Tongue (tissue), 3 donors: ENCODE data around the gene TNN. TPM values are rescaled to one million over a fixed set of nuclear protein-coding genes. Genes with fewer than 3 reads are reported as not detected.

ENCODE experiments used
- DNase-seq: peaks from one replicate; pipeline ENCODE4 v3.0.0-alpha.2; 2015
- small RNA-seq: library from RNA; depleted of rRNA; stranded (forward); fragments of <200 nt; gene quantifications from one replicate; pipeline ENCODE3, GENCODE V24; 2014; ENCODE audit warnings: low replicate concordance
- total RNA-seq: library from RNA; depleted of rRNA; stranded (reverse); fragments of >200 nt; gene quantifications from one replicate; pipeline ENCODE4 v1.2.3, GENCODE V29; 2014

TNN gene
- total RNA-seq, 1 donor from 2014 or later: 54.2 TPM

GRCh38 chr1:175176246-175176645 is 108.6 kb downstream of the TNN start:
- no peak for DNase-seq

GRCh38 chr1:175178056-175178455 is 110.4 kb downstream of the TNN start:
- DNase-seq: no peak

- peak; percentile 21 for DNase-seq
These were observed 110.8 kb downstream of the TNN start for GRCh38 chr1:175178456-175178855.

DNA sequence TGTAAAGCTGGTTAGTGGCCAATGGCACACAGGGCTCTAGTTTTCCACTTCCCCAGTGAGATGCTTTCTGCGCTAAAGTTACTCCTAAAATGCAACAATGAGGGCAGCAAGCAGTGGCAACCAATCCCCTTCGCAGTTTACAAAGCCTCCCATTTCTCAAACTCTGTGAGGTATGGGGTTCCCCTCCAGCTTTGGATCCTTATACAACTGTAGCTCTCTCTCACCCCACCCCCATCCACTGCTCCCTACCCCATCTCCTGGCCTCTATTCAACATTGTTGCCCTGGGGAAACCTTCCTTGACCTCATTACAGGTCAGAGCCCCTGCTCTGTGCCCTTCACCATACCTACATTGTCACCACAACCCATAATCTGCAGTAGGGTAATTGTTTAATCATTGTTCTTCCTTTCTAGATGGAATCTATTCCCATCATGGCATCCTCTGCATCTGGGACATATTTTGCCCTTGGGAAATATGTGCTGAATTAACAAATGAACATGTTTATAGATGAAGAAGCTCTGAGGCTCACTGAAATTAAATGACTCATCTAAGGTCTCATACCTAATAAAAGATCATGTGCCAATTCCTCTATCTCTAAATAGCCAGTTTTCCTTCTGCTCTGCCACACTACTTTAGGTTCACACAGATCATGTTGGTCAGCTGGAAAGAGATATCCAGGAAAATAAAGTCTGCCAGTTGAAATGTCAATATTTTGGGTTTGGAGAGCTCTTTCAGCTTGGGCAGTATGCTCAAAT is 112.4 kb downstream of the TNN start:
- no peak for DNase-seq

- DNase-seq: no peak
These were observed 114.6 kb downstream of the TNN start for GRCh38 chr1:175182201-175182746.

GRCh38 chr1:175183586-175183985 is 116.0 kb downstream of the TNN start:
- no peak for DNase-seq

DNA sequence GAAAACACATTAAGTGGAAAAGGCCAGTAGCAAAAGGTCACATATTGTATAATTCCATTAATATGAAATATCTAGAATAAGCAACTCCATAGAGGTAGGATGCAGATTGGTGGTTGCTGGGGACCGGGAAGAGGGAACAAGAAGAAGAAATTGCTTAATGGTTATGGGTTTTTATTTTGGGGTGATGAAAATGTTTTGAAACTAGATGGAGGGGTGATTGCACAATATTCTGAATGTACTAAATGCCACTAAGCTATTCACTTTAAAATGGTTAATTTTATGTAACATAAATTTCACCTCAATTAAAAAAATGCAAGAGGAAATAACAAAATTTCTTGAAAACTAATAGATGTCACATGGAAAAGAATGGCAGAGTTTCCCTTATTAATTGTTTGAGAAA is 118.3 kb downstream of the TNN start:
- no peak for DNase-seq

- no peak for DNase-seq
These were observed 119.0 kb downstream of the TNN start for GRCh38 chr1:175186433-175187160.

GRCh38 chr1:175188936-175189335 is 121.3 kb downstream of the TNN start:
- no peak for DNase-seq

DNA sequence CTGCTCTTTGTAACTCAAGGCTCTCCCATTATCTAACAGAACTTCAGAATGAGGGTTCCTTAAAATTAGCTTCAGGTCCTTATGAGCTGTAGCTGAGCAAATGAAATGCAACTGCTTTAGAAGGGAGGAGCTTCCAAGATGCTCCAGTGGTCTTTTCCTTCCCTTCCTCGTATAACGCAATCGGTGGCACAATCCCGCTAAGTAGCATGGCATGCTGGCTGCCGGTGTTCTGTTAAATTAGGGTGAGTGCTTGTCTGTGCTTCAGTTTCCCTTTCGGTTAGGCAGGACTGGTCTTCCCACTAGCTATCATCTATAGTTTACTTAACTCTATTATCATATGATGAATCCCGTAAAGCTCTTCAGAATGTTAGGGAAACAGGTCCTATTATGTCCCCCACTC is 124.0 kb downstream of the TNN start:
- DNase-seq: no peak

DNA sequence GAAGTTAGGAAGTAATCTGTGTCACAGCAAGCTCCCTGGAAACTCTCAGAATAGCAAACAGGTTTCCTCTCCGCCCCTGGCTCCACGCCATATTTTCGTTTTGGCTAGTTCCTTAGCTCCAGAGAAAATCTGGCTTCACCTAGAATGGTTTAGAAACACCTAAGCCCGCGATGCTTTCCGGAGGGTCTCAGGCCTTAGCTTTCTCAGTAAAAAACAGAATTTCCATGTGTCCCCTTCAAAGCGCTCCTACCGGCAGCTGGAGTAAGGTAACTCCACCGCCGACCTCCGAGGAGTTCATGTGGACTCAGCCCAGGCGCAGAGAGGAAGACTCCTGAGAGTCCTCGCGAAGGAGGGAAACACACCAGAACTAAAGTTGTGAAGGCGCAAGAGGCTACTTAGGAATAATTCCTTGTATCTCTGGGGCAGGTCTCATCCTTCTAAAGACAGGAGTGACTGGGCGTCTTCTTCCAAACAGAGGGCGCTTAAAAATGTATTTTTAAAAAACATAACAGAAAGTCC is 124.5 kb downstream of the TNN start:
- DNase-seq: peak; percentile 82

DNA sequence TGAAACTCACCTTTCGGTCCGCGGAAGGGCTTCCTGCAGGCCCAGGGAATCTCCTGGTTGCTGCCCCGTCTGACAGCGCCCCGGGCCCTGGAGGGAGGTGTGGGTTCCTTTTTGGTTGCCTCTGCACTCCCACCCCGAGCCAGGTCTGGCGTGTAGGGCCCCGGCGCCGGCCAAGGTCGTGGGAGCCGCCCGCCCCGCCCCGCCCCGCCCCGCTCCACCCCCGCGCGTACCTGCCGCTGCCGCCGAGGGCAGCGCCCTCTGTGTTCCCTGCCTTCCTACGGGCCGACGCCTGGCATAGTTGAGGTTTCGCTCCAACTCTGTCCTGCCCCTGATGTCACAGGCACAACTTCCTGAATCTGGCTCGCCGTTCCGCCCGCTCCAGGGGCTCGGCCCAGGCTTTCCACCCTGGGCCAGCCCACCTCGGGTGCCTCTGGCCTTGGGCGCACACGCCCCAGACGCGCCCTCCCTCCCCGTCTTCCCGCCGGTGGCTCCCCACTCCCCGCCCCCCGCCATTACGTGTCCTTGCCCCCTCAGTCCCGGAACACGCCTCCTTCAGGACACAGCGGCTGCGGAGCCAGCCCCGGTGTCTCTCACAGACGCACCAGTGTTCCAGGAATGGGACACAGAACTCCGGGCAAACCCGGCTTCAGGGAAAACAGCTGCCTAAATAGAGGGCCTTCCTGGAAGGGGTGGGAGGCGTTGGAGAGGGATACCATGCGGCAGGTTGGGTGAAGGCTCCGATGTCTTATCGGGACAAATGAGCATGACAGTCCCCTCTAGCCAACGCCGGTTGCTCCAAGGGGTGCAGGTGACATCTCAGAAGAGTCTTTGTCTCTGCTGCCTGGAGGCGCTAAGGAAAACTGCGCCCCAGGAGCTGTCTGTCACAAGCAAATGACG is 125.2 kb downstream of the TNN start, which contains the start of gene KIAA0040:
Gene KIAA0040, minus strand, starts transcription at position 147 of the 897 bp plus-strand sequence. CDS start 31,763 bp downstream, outside the sequence.
- DNase-seq: peak; percentile 83

GRCh38 chr1:175193527-175193910 is 125.9 kb downstream of the TNN start:
- DNase-seq: peak; percentile 43

- no peak for DNase-seq
These were observed 127.6 kb downstream of the TNN start for GRCh38 chr1:175195281-175195680.

DNA sequence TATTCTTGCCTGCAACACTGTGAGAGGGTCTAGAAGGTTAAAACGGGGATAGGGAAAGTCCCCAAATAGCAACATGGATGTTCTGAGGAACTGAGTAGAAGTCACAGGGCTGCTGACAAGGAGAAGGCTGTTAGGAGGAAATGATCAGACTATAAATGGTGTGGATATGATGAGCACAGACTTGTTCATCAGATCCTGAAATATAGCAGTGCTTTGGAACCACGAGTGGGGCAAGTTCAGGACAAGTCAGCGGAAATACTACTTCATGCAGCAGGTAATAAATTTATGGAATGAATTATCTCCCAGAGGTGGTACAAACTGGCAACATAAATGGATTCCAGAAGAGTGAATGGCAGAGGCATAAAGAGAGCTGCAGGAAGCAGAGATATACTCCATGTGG is 128.2 kb downstream of the TNN start:
- DNase-seq: no peak

- no peak for DNase-seq
These were observed 129.9 kb downstream of the TNN start for GRCh38 chr1:175197531-175197930.

Small RNA genes lying within 50 kb of the gene (small RNA-seq; reads per million reads assigned to genes)
- gene RF00019: not detected

Other genes with a start within 250 kb of the TNN start
- gene CACYBP, start 67.9 kb upstream of the TNN start, total RNA-seq: 476 TPM
- gene MRPS14, start 44.4 kb upstream of the TNN start, total RNA-seq: 31.7 TPM
- gene KIAA0040, start 124.9 kb downstream of the TNN start, total RNA-seq: 21.8 TPM